Brain microvascular endothelial cell (primary cell): ENCODE measurements around the gene LRRC49.
"Not testable (repeated sequence)": the region's sequence is repeated elsewhere in the genome, so short reads cannot be mapped to it uniquely, and the experiment has no call there.

Source experiments
- DNase-seq: peaks from one replicate; pipeline ENCODE4 v3.0.0-alpha.2; 2020
- H3K27ac ChIP-seq: fragments of 250-450 bp; sonication (Bioruptor Pico); 2 replicates; pipeline ENCODE4 v1.5.1; 2020; ENCODE audit warnings: mild to moderate bottlenecking, moderate library complexity
- H3K27me3 ChIP-seq: fragments of 250-450 bp; sonication (Bioruptor Pico); replicated peaks from 2 replicates; pipeline ENCODE4 v1.5.1; 2020; ENCODE audit warnings: mild to moderate bottlenecking
- H3K36me3 ChIP-seq: fragments of 250-450 bp; sonication (Bioruptor Pico); replicated peaks from 2 replicates; pipeline ENCODE4 v1.5.1; 2020; ENCODE audit warnings: mild to moderate bottlenecking
- H3K4me3 ChIP-seq: 2 replicates; pipeline ENCODE4 v1.5.1; 2011; ENCODE audit warnings: low read depth, mild to moderate bottlenecking, control low read depth, low read length, moderate library complexity
- in situ Hi-C: cut with HindIII; loops from 2 replicates; pipeline ENCODE4 v1.10.0; 2017; ENCODE audit warnings: low sequenced_read_pairs, low pct_ligation_motif_present
- TF ChIP-seq, protein P1 (sequence below): IDR thresholded peaks from 2 replicates; pipeline ENCODE4 v1.5.1; 2011; ENCODE audit warnings: low read depth, mild to moderate bottlenecking, moderate library complexity, low read length, control low read depth, inconsistent platforms; ENCODE audit errors: missing control alignments

LRRC49 gene

DNA sequence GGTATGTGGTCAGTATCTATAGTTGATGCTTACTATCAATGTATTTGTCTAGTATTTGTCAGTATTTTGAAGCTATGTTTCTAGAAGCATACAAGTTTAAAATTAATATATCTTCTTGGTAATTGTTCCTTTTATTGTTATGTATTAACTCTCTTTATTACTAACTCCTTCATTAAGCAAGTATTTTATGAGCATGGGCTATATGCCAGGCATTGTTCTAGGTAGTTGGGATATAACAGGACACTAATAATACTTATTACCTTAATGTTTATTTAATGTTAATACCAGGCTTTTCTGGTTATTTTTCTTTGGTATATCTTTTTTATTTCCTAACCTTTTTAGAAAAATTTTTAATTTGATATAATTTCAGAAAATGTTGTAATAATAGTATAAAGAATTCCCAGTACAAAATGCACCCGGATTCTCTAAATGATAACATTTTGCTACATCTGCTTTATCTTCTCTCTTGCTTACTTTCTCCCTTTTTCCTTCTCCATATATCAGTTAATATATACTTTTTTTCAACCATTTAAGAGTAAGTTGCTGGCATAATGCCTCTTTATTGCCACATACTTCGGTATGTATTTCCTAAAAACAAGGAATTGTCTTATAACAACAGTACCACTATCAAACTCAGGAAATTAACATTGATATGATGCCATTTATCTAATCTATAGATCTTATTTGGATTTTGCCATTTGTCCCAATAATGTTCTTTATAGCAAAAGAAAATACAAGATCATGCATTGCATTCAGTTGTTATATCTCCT lies 30.9 kb downstream of the LRRC49 start:
- Histone ChIP-seq H3K27me3 (no peaks in the 10 kb centered on the region), H3K27ac (no peak overlapping the region), H3K4me3 (no peak overlapping the region), H3K36me3 (no peaks in the 10 kb centered on the region)
- in situ Hi-C loops = no loop called here
- TF ChIP-seq, protein P1, sequence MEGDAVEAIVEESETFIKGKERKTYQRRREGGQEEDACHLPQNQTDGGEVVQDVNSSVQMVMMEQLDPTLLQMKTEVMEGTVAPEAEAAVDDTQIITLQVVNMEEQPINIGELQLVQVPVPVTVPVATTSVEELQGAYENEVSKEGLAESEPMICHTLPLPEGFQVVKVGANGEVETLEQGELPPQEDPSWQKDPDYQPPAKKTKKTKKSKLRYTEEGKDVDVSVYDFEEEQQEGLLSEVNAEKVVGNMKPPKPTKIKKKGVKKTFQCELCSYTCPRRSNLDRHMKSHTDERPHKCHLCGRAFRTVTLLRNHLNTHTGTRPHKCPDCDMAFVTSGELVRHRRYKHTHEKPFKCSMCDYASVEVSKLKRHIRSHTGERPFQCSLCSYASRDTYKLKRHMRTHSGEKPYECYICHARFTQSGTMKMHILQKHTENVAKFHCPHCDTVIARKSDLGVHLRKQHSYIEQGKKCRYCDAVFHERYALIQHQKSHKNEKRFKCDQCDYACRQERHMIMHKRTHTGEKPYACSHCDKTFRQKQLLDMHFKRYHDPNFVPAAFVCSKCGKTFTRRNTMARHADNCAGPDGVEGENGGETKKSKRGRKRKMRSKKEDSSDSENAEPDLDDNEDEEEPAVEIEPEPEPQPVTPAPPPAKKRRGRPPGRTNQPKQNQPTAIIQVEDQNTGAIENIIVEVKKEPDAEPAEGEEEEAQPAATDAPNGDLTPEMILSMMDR = no peak
- DNase-seq = no peak

DNA sequence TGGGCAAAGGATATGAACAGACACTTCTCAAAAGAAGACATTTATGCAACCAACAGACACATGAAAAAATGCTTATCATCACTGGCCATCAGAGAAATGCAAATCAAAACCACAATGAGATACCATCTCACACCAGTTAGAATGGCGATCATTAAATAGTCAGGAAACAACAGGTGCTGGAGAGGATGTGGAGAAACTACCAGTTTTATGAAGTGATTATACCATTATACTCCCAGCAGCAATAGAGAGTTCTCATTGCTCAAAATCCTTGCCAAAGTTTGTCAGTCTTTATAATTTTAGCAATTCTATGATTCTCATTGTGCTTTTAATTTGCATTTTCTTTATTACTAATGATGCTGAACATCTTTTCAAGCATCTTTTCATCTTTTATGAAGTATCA lies 34.3 kb downstream of the LRRC49 start:
- in situ Hi-C loops, DNase-seq, H3K27me3 ChIP-seq, H3K4me3 ChIP-seq, H3K27ac ChIP-seq, H3K36me3 ChIP-seq: not testable (repeated sequence)

DNA sequence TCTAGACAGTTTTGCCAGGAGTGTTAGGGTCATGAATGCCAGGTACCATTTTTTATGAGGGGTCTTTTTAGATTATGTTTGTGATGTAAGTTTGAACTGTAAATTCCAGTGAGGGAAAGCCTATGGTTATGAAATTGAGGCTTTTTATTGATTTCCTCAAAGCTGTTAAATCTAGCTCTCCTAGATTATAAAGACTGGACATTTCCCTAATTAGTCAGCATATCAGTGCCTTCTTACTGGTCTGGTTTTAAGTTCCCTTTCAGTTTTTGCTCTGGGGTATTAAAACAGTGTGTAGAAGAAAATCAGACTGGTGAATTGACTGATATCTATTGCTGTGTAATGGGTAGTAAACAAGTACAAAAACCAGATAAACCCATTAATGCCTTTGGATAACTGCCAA lies 39.2 kb downstream of the LRRC49 start:
- H3K27ac ChIP-seq = no peak overlapping the region
- in situ Hi-C loops = no loop called here
- no peaks in the 10 kb centered on the region for H3K27me3 ChIP-seq
- TF ChIP-seq, protein P1 = no peak
- H3K36me3 ChIP-seq = no peaks in the 10 kb centered on the region
- no peak for DNase-seq
- H3K4me3 ChIP-seq = no peak overlapping the region

DNA sequence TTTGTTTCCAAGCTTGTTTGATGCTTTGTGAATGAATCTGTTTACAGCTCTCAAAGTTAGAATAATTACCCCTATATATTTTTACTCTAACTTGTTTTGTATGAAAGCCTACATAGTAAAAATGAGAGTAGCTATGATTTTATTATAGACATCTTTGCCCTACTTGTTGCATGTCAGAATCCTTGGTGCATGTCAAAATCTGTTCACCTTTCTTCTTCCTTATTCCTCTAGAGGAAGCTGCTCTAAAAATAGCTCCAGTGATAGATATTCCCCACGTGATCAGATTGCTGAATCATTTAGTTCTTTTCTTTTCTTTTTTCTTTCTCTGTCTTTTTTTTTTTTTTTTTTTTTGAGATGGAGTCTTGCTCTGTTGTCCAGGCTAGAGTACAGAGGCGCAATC lies 39.8 kb downstream of the LRRC49 start:
- TF ChIP-seq, protein P1 = no peak
- H3K36me3 ChIP-seq = no peaks in the 10 kb centered on the region
- no peak overlapping the region for H3K4me3 ChIP-seq
- no peak for DNase-seq
- H3K27ac ChIP-seq = no peak overlapping the region
- in situ Hi-C loops = no loop called here
- no peaks in the 10 kb centered on the region for H3K27me3 ChIP-seq

DNA sequence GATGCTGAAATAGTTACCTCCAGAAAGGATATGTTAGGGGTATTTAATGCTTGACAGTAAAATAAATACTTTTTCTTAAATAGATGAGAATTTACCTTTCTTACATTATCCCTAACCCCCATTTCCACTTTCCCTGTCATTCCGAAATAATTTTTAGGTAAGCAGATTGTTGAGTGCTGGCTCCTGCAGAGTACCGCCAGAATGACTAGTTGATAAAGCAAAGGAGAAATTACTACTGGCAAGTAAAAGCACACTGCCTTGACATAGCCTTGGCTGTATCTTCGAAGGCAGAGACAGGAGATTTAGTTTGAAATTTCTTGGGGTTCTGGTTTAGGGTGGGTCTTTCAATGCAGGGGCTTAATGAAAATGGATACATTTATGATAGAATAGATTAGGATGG lies 40.8 kb downstream of the LRRC49 start:
- Histone ChIP-seq H3K27ac (no peak overlapping the region), H3K27me3 (no peaks in the 10 kb centered on the region), H3K4me3 (no peak overlapping the region), H3K36me3 (no peaks in the 10 kb centered on the region)
- DNase-seq = no peak
- in situ Hi-C loops = no loop called here
- TF ChIP-seq, protein P1 = no peak

DNA sequence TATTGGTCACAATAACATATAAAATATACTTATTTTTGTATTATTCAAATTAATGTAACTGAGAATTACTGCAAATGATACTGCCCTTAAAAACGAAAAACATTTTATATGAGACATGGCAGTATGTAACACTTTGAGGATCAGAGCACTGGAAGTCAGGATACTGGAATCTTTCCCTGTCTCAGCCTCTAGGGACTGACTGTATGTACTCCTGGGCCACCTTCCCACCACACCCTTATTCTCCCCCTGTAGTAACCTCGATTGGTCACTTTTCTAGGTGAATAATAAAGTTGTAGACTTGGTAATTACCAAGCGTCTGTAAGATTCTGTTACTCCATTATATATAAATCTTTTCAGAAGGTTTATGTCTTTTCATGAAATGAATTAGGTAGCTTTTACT lies 43.0 kb downstream of the LRRC49 start:
- in situ Hi-C loops = no loop called here
- no peak for DNase-seq
- H3K36me3 ChIP-seq = no peaks in the 10 kb centered on the region
- no peak overlapping the region for H3K4me3 ChIP-seq
- no peaks in the 10 kb centered on the region for H3K27me3 ChIP-seq
- TF ChIP-seq, protein P1 = no peak
- H3K27ac ChIP-seq = no peak overlapping the region
